Activated B cell treated with CpG ODN at 0.5 μM for 24 hours (primary cell): ENCODE results near the gene ABCG1. TPM values are rescaled to one million over a fixed set of nuclear protein-coding genes. Genes with fewer than 3 reads are reported as not detected.

Experiments used
- ATAC-seq: fragments of 200-7000 bp; cut with Tn5 transposase; one replicate; pipeline ENCODE4 v1.10.0; 2021; ENCODE audit warnings: low read depth, mild to moderate bottlenecking, moderate library complexity
- CTCF ChIA-PET: fragments of 350-600 bp; sonication (Branson Sonifier 250); formaldehyde crosslinking; loops from one replicate; lab custom pipeline; 2021; ENCODE audit warnings: antibody characterized with exemption; lab: Charles Lee
- POLR2A ChIA-PET: fragments of 350-600 bp; sonication (Branson Sonifier 250); formaldehyde crosslinking; loops from one replicate; lab custom pipeline; 2021; ENCODE audit warnings: antibody characterized with exemption; lab: Charles Lee
- DNase-seq: peaks from one replicate; pipeline ENCODE4 v3.0.0; 2022
- H3K27ac Mint-ChIP-seq: one replicate; pipeline ENCODE4 v1.8.0; 2020; ENCODE audit warnings: mixed read lengths
- H3K27me3 Mint-ChIP-seq: one replicate; pipeline ENCODE4 v1.8.0; 2021; ENCODE audit warnings: mixed read lengths
- H3K36me3 Mint-ChIP-seq: one replicate; pipeline ENCODE4 v1.8.0; 2021; ENCODE audit warnings: low read depth, mixed read lengths
- H3K4me1 Mint-ChIP-seq: one replicate; pipeline ENCODE4 v1.8.0; 2021; ENCODE audit warnings: mixed read lengths
- H3K4me3 Mint-ChIP-seq: one replicate; pipeline ENCODE4 v1.8.0; 2020; ENCODE audit warnings: mild to moderate bottlenecking, mixed read lengths
- H3K9me3 Mint-ChIP-seq: one replicate; pipeline ENCODE4 v1.8.0; 2020; ENCODE audit warnings: mixed read lengths
- CTCF ChIP-seq: fragments of 200-600 bp; IDR thresholded peaks from one replicate; pipeline ENCODE4 v1.8.0; 2022; ENCODE audit warnings: antibody characterized with exemption, mild to moderate bottlenecking
- intact Hi-C: fragments of 100-400 bp; cut with micrococcal nuclease; formaldehyde crosslinking; loops from one replicate; pipeline ENCODE4 v1.15.1; 2024
- total RNA-seq: library from RNA; stranded (reverse); gene quantifications from 2 replicates; pipeline ENCODE4 v1.2.3, GENCODE V29; 2022

Gene ABCG1
- total RNA-seq, 1 donor from 2014 or later, result 3.4 TPM

- intact Hi-C loops, result no loop called here
- H3K27ac Mint-ChIP-seq, result no peak overlapping the region
- CTCF ChIA-PET, result no interaction called here
Observed at GRCh38 chr21:42182713-42183371, 36.1 kb upstream of the ABCG1 start.

GRCh38 chr21:42183374-42184266 lies 35.3 kb upstream of the ABCG1 start:
- POLR2A ChIA-PET, result interaction anchor here (0.6 kb wide), 1 partner anchor 37 kb away, joined by 3 read pairs; no protein-coding TSS in a partner anchor
- H3K36me3 Mint-ChIP-seq, result no peaks in the 10 kb centered on the region
- CTCF ChIA-PET, result interaction anchor here (0.7 kb wide), 1 partner anchor 38 kb away, joined by 3 read pairs; no protein-coding TSS in a partner anchor
- no peak for TF ChIP-seq CTCF
- no peaks in the 10 kb centered on the region for H3K9me3 Mint-ChIP-seq
- H3K4me3 Mint-ChIP-seq, result no peak overlapping the region
- ATAC-seq (no peak), DNase-seq (no peak)
- peaks cover 25% of the 10 kb centered on the region for H3K4me1 Mint-ChIP-seq
- intact Hi-C loops, result no loop called here
- H3K27me3 Mint-ChIP-seq, result no peaks in the 10 kb centered on the region
- H3K27ac Mint-ChIP-seq, result no peak overlapping the region

More at GRCh38 chr21:42182713-42183371, 36.1 kb upstream of the ABCG1 start:
- Mint-ChIP-seq H3K4me3 (no peak overlapping the region), H3K36me3 (no peaks in the 10 kb centered on the region), H3K9me3 (no peaks in the 10 kb centered on the region), H3K27me3 (no peaks in the 10 kb centered on the region), H3K4me1 (peaks cover 17% of the 10 kb centered on the region)
- no peak for ATAC-seq
- no peak for DNase-seq
- no peak for TF ChIP-seq CTCF
- POLR2A ChIA-PET, result no interaction called here

- CTCF ChIA-PET, result interaction anchor here (1.7 kb wide), 1 partner anchor 72 kb away, joined by 6 read pairs; no protein-coding TSS in a partner anchor
- H3K4me3 Mint-ChIP-seq, result no peak overlapping the region
- TF ChIP-seq CTCF, result no peak
- DNase-seq, result no peak
- no peaks in the 10 kb centered on the region for H3K36me3 Mint-ChIP-seq
- POLR2A ChIA-PET, result no interaction called here
- H3K4me1 Mint-ChIP-seq, result peaks cover 38% of the 10 kb centered on the region
- no peak for ATAC-seq
- no peak overlapping the region for H3K27ac Mint-ChIP-seq
- no peaks in the 10 kb centered on the region for H3K27me3 Mint-ChIP-seq
- intact Hi-C loops, result loop anchor here (5.0 kb wide), 1 partner anchor 39 kb away; no protein-coding TSS in a partner anchor
- H3K9me3 Mint-ChIP-seq, result no peaks in the 10 kb centered on the region
Observed at GRCh38 chr21:42186591-42186990, 32.3 kb upstream of the ABCG1 start.

GRCh38 chr21:42187976-42188653 lies 30.8 kb upstream of the ABCG1 start:
- Mint-ChIP-seq H3K27me3 (no peaks in the 10 kb centered on the region), H3K9me3 (no peaks in the 10 kb centered on the region), H3K4me3 (peak overlapping the region; percentile 72), H3K4me1 (peaks cover 46% of the 10 kb centered on the region), H3K27ac (peak overlapping the region; percentile 93), H3K36me3 (no peaks in the 10 kb centered on the region)
- TF ChIP-seq CTCF, result no peak
- CTCF ChIA-PET, result interaction anchor here (1.2 to 1.7 kb wide), 2 partner anchors 71 kb away, joined by 6 read pairs; no protein-coding TSS in a partner anchor
- intact Hi-C loops, result loop anchor here (1.0 to 5.0 kb wide), 4 partner anchors 11 to 61 kb away; no protein-coding TSS in a partner anchor
- DNase-seq (peak; percentile 40), ATAC-seq (peak; percentile 98)
- POLR2A ChIA-PET, result interaction anchor here (0.5 to 1.8 kb wide), 4 partner anchors 14 to 80 kb away, joined by 3 to 11 read pairs (median 5); no protein-coding TSS in a partner anchor
